ENCODE data around the gene TWSG1. TPM values are rescaled to one million over a fixed set of nuclear protein-coding genes. Genes with fewer than 3 reads are reported as not detected.
A peak's percentile ranks its signal among the peaks of the same experiment; 100 is the strongest.

Gene TWSG1
- total RNA-seq, 1 experiment from 2014 or later: 19.3 TPM

DNA sequence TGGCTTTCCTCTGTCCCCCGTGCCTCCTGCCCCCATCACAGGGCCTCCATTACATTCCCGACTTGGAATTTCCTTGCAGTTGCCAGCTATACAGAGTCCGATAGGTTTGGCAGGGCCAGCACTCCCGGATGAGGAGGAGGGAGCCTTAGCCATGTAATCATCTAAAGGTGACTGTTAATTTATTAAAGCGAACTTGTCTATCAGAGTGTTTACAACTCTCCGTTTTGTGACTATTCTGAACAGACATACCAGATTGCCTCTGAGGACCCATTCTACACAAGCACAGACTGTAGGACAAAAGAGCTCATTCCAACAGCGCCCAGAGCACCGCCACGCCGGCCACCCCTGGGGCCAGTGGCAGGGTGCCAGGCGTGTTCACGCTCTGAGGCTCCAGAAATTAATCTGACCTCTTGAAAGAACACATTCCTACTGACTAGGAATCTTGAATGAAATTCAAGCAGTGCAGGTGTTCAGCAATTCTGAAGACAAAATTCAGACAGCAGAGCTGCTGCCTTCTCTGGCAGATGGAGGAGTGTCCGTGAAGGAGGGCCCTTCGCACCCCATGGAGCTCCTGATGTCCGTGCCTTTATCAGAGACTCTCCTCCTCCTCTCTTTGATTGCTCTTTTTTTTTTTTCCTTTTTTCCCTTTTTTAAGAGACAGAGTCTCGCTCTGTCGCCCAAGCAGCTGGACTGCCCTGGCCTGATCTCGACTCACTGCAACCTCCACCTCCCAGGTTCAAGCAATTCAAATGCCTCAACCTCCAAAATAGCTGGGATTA lies 82.7 kb downstream of the TWSG1 start:
- no peak overlapping the region for H3K4me3 Mint-ChIP-seq
- no peak for DNase-seq (ENCODE audit: low spot score)

GRCh38 chr18:9418047-9418690 lies 83.6 kb downstream of the TWSG1 start:
- Mint-ChIP-seq H3K4me3 (no peak overlapping the region), H3K27ac (no peak overlapping the region), H3K4me1 (peaks cover 12% of the 10 kb centered on the region), H3K27me3 (ENCODE audit: low read depth) (no peaks in the 10 kb centered on the region; the same call in 1 of the 2 replicates), H3K9me3 (no peaks in the 10 kb centered on the region), H3K36me3 (no peaks in the 10 kb centered on the region)
- ChIA-PET POLR2A (no interaction called here), CTCF (interaction anchor here (1.6 kb wide), 1 partner anchor 52 kb away, joined by 4 read pairs; no protein-coding TSS in a partner anchor)
- DNase-seq (ENCODE audit: low spot score) (peak; percentile 27), ATAC-seq (peak; percentile 82)
- TF ChIP-seq ZNF416 (CRISPR knock-in tag; IDR thresholded peaks at IDR 0.05): no peak
- no peak for TF ChIP-seq ESRRA (CRISPR knock-in tag; IDR thresholded peaks at IDR 0.05; ENCODE audit: borderline replicate concordance)
- TF ChIP-seq FOXP1 (CRISPR knock-in tag; IDR thresholded peaks at IDR 0.05; ENCODE audit: borderline replicate concordance): no peak
- no peak for TF ChIP-seq TEAD1 (CRISPR knock-in tag; IDR thresholded peaks at IDR 0.05)
- no peak for TF ChIP-seq RORB (CRISPR knock-in tag; IDR thresholded peaks at IDR 0.05)
- TF ChIP-seq CDX4 (CRISPR knock-in tag; IDR thresholded peaks at IDR 0.05; ENCODE audit: borderline replicate concordance): no peak
- TF ChIP-seq FOXP4 (CRISPR knock-in tag; IDR thresholded peaks at IDR 0.05): no peak

More for the DNA sequence above, 82.7 kb downstream of the TWSG1 start:
- no peaks in the 10 kb centered on the region for H3K9me3 Mint-ChIP-seq
- no peaks in the 10 kb centered on the region for H3K36me3 Mint-ChIP-seq
- ChIA-PET POLR2A (interaction anchor here (1.7 kb wide), 1 partner anchor 14 kb away, joined by 7 read pairs; no protein-coding TSS in a partner anchor), CTCF (interaction anchor here (1.5 to 1.6 kb wide), 2 partner anchors 13 to 51 kb away, joined by 4 to 6 read pairs; no protein-coding TSS in a partner anchor)
- peak; percentile 47 for ATAC-seq
- H3K4me1 Mint-ChIP-seq: peaks cover 12% of the 10 kb centered on the region
- no peaks in the 10 kb centered on the region; the same call in 1 of the 2 replicates for H3K27me3 Mint-ChIP-seq (ENCODE audit: low read depth)
- H3K27ac Mint-ChIP-seq: peak overlapping the region; percentile 29; the same call in 1 of the 2 replicates
- TF ChIP-seq ZNF219 (CRISPR knock-in tag; IDR thresholded peaks at IDR 0.05; ENCODE audit: borderline replicate concordance) (no peak), TP53 (CRISPR knock-in tag; IDR thresholded peaks at IDR 0.05) (no peak), ZNF671 (CRISPR knock-in tag; IDR thresholded peaks at IDR 0.05) (no peak), NFE2L1 (CRISPR knock-in tag; IDR thresholded peaks at IDR 0.05) (no peak), EMX1 (CRISPR knock-in tag; IDR thresholded peaks at IDR 0.05) (no peak), MXD4 (CRISPR knock-in tag; IDR thresholded peaks at IDR 0.05; ENCODE audit: borderline replicate concordance) (no peak), TEAD1 (CRISPR knock-in tag; IDR thresholded peaks at IDR 0.05) (no peak), RORB (CRISPR knock-in tag; IDR thresholded peaks at IDR 0.05) (no peak), ELF4 (CRISPR knock-in tag; IDR thresholded peaks at IDR 0.05; ENCODE audit: low read depth) (no peak), ZBTB21 (CRISPR knock-in tag; IDR thresholded peaks at IDR 0.05; ENCODE audit: borderline replicate concordance) (no peak), CREB1 (CRISPR knock-in tag; IDR thresholded peaks at IDR 0.05) (no peak), JUN (CRISPR knock-in tag; IDR thresholded peaks at IDR 0.05) (no peak), NFYB (CRISPR knock-in tag; conservative IDR thresholded peaks at IDR 0.05; ENCODE audit: low read depth) (no peak), CREM (CRISPR knock-in tag; IDR thresholded peaks at IDR 0.05) (no peak), PREB (CRISPR knock-in tag; IDR thresholded peaks at IDR 0.05; ENCODE audit: borderline replicate concordance) (no peak), GRHL2 (CRISPR knock-in tag; IDR thresholded peaks at IDR 0.05; ENCODE audit: insufficient replicate concordance, severe bottlenecking) (no peak), KAT7 (CRISPR knock-in tag; IDR thresholded peaks at IDR 0.05; ENCODE audit: borderline replicate concordance) (no peak), CTCF (IDR thresholded peaks at IDR 0.05) (no peak)
- TF ChIP-seq, protein P1, sequence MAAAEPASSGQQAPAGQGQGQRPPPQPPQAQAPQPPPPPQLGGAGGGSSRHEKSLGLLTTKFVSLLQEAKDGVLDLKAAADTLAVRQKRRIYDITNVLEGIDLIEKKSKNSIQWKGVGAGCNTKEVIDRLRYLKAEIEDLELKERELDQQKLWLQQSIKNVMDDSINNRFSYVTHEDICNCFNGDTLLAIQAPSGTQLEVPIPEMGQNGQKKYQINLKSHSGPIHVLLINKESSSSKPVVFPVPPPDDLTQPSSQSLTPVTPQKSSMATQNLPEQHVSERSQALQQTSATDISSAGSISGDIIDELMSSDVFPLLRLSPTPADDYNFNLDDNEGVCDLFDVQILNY (CRISPR knock-in tag; IDR thresholded peaks at IDR 0.05): no peak
- TF ChIP-seq, protein P2, sequence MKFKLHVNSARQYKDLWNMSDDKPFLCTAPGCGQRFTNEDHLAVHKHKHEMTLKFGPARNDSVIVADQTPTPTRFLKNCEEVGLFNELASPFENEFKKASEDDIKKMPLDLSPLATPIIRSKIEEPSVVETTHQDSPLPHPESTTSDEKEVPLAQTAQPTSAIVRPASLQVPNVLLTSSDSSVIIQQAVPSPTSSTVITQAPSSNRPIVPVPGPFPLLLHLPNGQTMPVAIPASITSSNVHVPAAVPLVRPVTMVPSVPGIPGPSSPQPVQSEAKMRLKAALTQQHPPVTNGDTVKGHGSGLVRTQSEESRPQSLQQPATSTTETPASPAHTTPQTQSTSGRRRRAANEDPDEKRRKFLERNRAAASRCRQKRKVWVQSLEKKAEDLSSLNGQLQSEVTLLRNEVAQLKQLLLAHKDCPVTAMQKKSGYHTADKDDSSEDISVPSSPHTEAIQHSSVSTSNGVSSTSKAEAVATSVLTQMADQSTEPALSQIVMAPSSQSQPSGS (CRISPR knock-in tag; IDR thresholded peaks at IDR 0.05; ENCODE audit: borderline replicate concordance, low read depth): no peak
